CD4-positive, alpha-beta T cell treated with Interleukin-17A for 1 hour (primary cell): Measurements from ENCODE around the gene DDX1.
"Not testable (repeated sequence)": the region's sequence is repeated elsewhere in the genome, so short reads cannot be mapped to it uniquely, and the experiment has no call there.

Source experiments
- DNase-seq: peaks from one replicate; pipeline ENCODE4 v3.0.0-alpha.2; 2020

DDX1 gene

DNA sequence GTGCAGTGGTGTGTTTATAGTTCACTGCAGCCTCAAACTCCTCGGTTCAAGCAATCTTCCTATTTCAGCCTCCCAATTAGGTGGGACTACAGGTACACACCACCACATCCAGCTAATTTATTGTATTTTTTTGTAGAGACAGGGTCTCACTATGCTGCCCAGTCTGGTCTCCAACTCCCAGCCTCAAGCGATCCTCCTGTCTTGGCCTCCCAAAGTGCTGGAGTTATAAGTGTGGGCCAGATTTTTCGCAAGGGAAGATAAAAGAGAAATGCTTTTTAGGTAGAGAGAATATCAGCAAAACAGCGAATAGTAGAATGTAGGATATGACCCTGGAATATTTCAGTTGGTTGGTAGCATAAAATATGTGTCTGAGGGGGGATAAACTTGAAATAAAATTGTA is 4.3 kb downstream of the DDX1 start:
- no peak for DNase-seq

- DNase-seq = no peak
Observed at GRCh38 chr2:15596350-15596749, 4.7 kb downstream of the DDX1 start.

DNA sequence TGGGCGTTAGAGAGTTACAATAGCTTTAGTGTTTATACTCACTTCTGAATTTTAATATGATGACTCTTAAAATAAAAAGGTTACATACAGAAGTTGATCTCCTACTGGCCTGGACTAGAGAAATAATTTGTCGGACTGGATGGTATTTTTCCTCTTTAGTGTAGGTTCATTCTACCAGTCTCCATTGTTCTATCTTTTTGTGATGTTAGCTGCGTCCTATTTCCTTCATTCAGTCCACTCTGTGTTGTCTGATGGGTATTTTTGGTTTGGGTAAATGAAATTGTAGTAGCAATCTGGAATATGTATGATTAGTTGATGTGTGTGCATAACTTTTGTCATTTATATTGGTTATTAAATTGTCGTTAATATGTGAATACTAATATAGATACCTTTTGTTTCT is 5.3 kb downstream of the DDX1 start:
- DNase-seq = no peak

DNA sequence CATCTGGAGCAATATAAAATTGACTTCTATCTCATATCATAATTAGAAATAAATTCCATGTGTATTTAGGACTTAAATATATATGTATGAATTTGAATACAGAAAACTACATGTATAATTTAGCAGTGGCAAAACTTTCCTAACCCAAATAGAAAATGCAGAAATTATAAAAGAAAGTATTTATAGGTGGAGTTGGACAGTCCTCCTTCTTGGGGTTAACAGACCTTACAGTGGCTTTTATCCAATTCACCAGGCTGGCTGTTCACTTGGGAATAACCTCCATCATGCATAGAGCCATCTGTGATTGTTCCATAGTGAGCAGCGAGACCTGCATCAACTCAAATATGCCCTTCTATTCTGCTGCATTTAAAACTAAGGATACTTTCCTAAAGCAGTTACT is 8.3 kb downstream of the DDX1 start:
- no peak for DNase-seq

GRCh38 chr2:15601681-15602080 is 10.0 kb downstream of the DDX1 start:
- DNase-seq = no peak

DNA sequence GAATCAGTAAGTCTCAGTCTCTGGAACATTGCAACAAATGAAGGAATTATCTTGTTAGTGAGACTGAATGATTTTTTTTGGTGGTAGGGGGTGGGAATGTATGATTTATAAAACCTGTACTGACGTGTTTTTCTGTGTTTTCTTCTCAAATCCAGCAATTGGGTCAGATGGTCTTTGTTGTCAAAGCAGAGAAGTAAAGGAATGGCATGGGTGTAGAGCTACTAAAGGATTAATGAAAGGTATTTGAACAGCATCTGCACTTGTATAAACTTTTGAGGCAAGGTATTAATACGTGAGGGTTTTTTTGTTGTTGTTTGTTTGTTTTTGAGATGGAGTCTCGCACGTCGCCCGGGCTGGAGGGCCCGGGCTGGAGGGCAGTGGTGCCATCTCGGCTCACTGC is 10.7 kb downstream of the DDX1 start:
- no peak for DNase-seq

DNA sequence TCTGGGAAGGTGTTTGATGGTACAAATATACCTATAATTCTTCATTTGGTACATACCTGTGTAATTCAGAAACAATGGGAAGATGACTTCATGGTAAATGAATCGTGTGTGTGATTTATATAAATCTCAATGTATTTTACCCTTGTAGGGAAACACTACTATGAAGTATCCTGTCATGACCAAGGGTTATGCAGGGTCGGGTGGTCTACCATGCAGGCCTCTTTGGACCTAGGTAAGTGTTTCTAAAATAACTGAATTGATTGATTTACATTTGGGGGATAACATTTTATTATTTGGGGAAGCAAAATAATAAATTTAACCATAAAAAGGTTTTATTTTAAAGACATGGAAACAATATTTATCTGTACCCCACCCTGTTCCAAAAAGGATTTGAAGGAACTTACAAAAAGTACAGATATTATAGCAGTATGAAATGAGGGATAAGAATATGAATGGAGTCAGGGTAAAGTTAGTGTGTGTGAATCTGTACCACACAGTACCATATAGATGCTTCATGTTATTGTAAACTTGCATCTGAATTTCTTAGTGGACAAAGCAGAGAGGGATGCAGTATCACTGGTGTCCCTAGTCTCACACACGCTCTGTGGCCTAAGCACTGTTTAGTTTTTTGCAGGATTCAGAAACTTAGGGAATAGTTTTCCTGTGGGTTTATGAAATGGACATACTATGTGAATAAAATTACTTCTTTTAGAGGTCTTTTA is 11.5 kb downstream of the DDX1 start:
- no peak for DNase-seq

DNA sequence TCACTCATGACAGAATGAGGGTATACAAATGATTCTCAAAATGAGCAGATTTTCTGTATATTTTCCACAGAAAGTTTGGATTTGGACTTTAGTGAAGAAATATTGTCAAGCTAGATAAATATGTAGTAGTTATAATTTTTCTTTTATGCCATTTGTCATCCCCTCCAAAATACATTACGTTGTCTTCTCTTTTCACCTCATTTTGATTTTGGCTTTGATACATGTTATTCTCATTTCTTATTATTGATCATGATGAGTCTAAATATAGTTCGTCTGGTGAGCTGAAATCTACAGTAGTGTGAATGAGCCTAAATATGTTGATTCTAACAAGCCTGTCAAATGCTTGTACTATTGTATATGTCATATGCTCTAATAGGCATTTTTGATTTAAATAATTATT is 12.3 kb downstream of the DDX1 start:
- no peak for DNase-seq

DNA sequence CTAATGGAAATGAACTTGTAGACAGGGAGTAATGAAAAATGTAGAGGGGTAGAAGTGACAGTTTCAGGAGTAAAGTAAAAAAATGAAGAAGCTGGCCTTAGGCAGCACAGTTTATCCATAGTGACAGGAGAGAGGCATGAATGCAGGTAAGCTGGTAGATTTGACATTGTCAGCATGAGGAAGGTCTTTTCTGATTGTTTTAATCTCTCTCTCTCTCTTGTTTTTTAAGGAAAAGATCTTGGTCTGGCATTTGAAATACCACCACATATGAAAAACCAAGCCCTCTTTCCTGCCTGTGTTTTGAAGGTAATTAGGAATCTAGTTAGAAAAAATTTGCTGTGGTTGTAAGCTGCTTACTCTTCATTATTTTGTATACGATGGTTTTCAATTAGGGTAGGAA is 14.1 kb downstream of the DDX1 start:
- DNase-seq = no peak

DNA sequence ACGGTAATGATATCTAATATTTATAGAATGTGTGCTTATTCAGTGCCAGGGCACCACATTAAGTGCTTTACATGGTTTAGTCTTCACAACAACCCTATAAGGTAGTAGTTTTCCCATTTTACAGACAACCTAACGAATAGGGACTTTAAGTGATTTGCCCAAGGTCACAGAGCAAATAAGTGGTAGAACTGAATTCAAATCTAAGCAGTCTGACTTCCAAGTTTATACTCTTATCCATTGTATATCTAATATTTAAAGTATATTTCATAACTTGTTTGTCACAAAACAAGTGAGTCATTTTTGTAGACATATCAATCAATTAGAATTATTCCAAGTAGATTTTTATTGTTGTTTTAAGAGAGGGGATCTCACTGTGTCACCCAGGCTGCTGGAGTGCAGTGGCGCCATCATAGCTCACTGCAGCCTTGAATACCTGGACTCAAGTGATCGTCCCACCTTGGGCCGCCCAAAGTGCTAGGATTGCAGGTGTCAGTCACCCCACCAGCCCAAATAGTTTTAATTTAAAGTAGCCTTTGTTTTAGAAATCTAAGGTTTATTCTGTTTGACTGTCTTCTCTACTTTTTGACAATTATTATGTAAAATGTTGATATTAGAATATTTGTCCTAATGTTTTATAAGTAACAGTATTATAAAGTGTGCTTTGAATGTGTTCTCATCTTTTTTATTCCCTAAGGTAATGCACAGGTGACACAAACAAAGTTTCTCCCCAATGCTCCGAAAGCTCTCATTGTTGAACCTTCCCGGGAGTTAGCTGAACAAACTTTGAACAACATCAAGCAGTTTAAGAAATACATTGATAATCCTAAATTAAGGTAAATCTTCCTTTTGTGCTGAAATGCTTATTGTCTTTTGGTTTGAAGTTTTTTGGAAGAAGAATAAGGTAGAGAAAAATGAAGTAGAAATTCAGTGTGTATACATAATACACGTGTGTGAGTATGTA is 15.1 kb downstream of the DDX1 start:
- DNase-seq = no peak

- DNase-seq = no peak
Observed at GRCh38 chr2:15607709-15608391, 16.2 kb downstream of the DDX1 start.

DNA sequence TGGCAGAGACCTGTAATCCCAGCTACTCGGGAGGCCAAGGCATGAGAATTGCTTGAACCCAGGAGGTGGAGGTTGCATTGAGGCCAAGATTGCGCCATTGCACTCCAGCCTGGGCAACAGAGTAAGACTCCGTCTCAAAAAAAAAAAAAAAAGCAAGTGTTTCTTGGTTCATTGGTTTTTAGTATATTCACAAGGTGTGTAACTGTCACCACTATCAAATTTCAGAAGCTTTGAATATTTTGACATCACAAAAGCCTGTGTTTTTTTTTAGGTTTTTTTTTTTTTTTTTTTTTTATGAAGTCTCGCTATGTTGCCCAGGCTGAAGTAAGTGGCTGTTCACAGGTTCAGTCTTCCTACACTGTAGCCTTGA is 16.7 kb downstream of the DDX1 start:
- no peak for DNase-seq

- DNase-seq = no peak
Observed at GRCh38 chr2:15609341-15610042, 17.8 kb downstream of the DDX1 start.

- DNase-seq = no peak
Observed at GRCh38 chr2:15610430-15610952, 18.8 kb downstream of the DDX1 start.

DNA sequence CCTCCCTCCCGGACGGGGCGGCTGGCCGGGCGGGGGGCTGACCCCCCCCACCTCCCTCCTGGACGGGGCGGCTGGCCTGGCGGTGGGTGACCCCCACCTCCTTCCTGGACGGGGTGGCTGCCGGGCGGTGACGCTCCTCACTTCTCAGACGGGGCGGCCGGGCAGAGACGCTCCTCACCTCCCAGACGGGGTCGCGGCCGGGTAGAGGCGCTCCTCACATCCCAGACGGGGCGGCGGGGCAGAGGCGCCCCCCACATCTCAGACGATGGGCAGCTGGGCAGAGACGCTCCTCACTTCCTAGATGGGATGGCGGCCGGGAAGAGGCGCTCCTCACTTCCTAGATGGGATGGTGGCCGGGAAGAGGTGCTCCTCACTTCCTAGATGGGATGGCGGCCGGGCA is 20.4 kb downstream of the DDX1 start:
- not testable (repeated sequence) for DNase-seq

- DNase-seq = no peak
Observed at GRCh38 chr2:15613736-15614429, 22.2 kb downstream of the DDX1 start.

DNA sequence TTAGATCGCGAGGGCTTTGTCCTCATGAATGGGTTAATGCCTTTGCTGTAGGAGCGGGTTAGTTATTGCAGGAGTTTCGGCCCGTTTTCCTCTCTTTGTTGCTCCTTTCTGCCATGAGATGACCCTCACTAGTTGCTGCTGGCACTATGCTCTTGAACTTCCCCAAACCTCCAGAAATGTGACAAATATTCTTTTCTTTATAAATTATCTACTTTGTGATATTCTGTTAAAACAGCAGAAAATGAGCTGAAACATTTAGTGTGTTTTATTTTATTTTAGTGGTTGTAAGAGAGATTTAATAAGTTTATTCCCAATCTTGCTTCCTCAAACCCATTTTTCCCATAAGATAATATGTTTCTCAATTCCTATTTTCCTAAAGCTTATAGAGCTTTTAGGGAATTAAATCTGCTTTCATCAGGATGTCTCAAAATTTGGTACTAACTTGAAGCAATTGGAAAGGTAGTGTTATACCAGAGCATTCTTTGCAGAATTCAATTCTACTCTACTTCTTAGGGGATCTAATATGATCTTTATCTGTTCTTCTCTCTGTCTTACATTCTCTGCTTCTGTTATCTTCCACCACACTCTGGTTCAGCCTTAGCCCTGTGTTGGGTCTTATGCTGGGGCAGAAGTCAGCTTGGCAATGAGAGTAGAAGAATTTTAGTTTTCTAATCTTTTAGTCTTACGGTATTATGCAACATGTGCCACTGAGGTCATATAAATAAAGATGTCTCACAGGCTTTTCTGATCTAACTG is 23.1 kb downstream of the DDX1 start:
- DNase-seq = no peak

- DNase-seq = no peak
Observed at GRCh38 chr2:15615301-15615920, 23.7 kb downstream of the DDX1 start.

DNA sequence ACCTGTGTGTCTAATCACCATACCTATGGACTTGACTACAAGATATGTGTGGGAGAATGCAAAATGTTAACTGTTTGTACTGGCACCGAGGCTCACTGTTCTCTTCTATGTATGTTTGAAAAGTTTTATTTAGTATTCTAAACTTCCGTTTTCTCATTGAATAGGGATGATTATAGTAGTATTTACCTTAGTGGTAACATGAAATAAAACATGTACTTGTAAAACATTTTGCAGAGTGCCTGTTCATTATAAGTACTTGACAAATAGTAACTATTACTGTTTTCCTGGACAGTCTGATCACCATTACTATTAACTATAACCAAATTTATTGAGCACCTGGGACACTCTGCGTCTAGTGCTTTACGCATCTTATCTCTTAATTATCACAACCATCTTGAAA is 24.8 kb downstream of the DDX1 start:
- no peak for DNase-seq

DNA sequence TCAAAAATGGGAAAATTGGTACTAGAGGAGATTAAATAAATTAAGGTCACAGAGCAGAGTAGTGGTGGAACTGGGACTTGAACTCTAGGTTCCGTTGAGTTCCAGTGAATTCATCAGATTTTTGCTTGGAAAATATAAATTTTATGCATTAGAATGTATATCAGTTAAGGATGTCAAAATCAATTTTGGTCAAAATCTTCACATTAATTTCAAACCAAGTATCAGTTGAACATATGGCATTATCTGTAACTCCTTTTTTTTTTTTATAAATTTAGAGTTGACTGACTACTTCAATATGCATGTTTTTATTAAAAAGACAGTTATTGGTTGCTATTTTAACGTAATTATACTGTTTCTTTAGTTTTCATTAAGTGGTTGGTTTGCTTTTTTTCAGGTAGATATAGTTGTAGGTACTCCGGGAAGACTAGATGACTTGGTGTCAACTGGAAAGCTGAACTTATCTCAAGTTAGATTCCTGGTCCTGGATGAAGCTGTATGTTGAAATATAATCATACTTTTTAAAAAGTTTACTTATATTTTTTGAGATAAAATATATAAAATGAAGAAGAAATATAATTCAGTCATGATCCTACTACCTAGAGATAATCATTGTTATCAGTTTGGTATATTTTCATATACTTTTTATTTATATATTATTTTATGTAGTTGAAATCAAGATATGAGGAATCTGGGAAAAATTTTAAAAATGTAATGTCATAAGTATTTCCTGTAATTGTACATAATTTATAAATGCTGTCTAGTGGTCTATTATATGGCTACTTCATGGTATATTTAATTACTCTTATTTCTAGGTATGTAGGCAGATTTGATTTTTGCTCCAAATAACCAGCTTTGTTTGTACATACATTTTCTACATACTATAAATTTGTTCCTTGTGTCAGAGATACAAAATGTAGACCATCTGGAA is 25.4 kb downstream of the DDX1 start:
- DNase-seq = no peak
